ENCODE data around the gene AADAT. TPM values are rescaled to one million over a fixed set of nuclear protein-coding genes. Genes with fewer than 3 reads are reported as not detected.

The AADAT gene
- total and polyA plus RNA-seq, 2 of the 4 experiments (the other 2 are of a cell fraction), result 4.7 to 6.9 TPM

GRCh38 chr4:170110285-170110672 lies 20.5 kb upstream of the AADAT start:
- no peak for DNase-seq
- H4K91ac ChIP-seq (ENCODE audit: insufficient read depth, low read depth, low read length), result no peak overlapping the region
- no peak overlapping the region for H3K27ac ChIP-seq (ENCODE audit: insufficient read depth, low read length)
- H3K23ac ChIP-seq (ENCODE audit: low read depth, low read length), result no peak overlapping the region
- no peak overlapping the region for H2AK9ac ChIP-seq (replicated peaks; ENCODE audit: low read depth, low read length, poor library complexity)
- no peaks in the 10 kb centered on the region for H3K27me3 ChIP-seq (ENCODE audit: control insufficient read depth, insufficient read depth, low read length)
- no CpG with 5 or more reads among the region's 5 CpGs for WGBS, 2 experiments (ENCODE audit: extremely low coverage in 2 of 2, insufficient read length in 1 of 2)
- no peaks in the 10 kb centered on the region for H4K20me1 ChIP-seq (ENCODE audit: insufficient read depth, low read length)
- POLR2A ChIA-PET (ENCODE audit: unreplicated experiment), result no interaction called here
- no peak for ATAC-seq (ENCODE audit: low read depth)
- CTCF ChIA-PET, result no interaction called here
- H3K4me1 ChIP-seq (ENCODE audit: control insufficient read depth, insufficient read depth, low read length), result no peaks in the 10 kb centered on the region
- no peaks in the 10 kb centered on the region for H3K9me3 ChIP-seq (ENCODE audit: control insufficient read depth, insufficient read depth, low read length)
- H3K9ac ChIP-seq (ENCODE audit: low read depth, low read length), result no peak overlapping the region
- no peak overlapping the region for H3K4me3 ChIP-seq (ENCODE audit: insufficient read depth, low read depth, low read length)
- no peaks in the 10 kb centered on the region for H3K79me1 ChIP-seq (ENCODE audit: low read depth in 1 of 2, low read length in 2 of 2)
- dilution Hi-C loops (cut with HindIII; ENCODE audit: low sequenced_read_pairs, unreplicated experiment) (no loop called here), in situ Hi-C loops (cut with MboI; ENCODE audit: low sequenced_read_pairs) (no loop called here), intact Hi-C loops (cut with micrococcal nuclease) (no loop called here)
- no peak overlapping the region for H2BK20ac ChIP-seq (ENCODE audit: low read depth, low read length)
- H2BK5ac ChIP-seq (ENCODE audit: low read depth, low read length, poor library complexity, severe bottlenecking), result no peak overlapping the region
- H4K5ac ChIP-seq (ENCODE audit: low read depth, low read length), result no peak overlapping the region
- H2AK5ac ChIP-seq (ENCODE audit: low read depth, low read length), result no peak overlapping the region
- H2AFZ ChIP-seq (replicated peaks; ENCODE audit: low read length, poor library complexity), result no peak overlapping the region
- H3K18ac ChIP-seq (ENCODE audit: low read depth, low read length), result no peak overlapping the region
- no peaks in the 10 kb centered on the region for H3K9me1 ChIP-seq (ENCODE audit: insufficient read depth, low read length)
- no peaks in the 10 kb centered on the region for H3K36me3 ChIP-seq (ENCODE audit: control insufficient read depth, insufficient read depth, low read length)
- H2BK15ac ChIP-seq (ENCODE audit: low read depth, low read length), result no peak overlapping the region
- H3K4ac ChIP-seq (ENCODE audit: low read depth, low read length), result no peak overlapping the region
- H3K56ac ChIP-seq (ENCODE audit: extremely low read depth, insufficient read depth, low read length), result no peak overlapping the region
- no peak overlapping the region for H3K14ac ChIP-seq (replicated peaks; ENCODE audit: low read depth, low read length)
- BruUV-seq (replicated peaks), result no TSS peak
- no peak overlapping the region for H2BK120ac ChIP-seq (ENCODE audit: low read depth, low read length)
- H3K4me2 ChIP-seq (ENCODE audit: low read depth, low read length), result no peak overlapping the region
- H4K8ac ChIP-seq (ENCODE audit: low read depth in 2 of 2, low read length in 2 of 2), result no peak overlapping the region
- no peak for TF ChIP-seq CTCF (conservative IDR thresholded peaks at IDR 0.05; ENCODE audit: low read depth, low read length)
- no peak for TF ChIP-seq USF2 (IDR thresholded peaks at IDR 0.05; ENCODE audit: low read depth, low read length)
- TF ChIP-seq MXI1 (IDR thresholded peaks at IDR 0.05; ENCODE audit: borderline replicate concordance, low read depth, low read length), result no peak
- TF ChIP-seq RFX5 (IDR thresholded peaks at IDR 0.05; ENCODE audit: low read depth, low read length), result no peak
- no peak for TF ChIP-seq NFE2L2 (IDR thresholded peaks at IDR 0.05; ENCODE audit: low read depth, low read length)
- TF ChIP-seq MAFK (IDR thresholded peaks at IDR 0.05; ENCODE audit: low read depth, low read length), result no peak
- TF ChIP-seq SMC3 (IDR thresholded peaks at IDR 0.05; ENCODE audit: low read depth, low read length), result no peak
- TF ChIP-seq ELK1 (IDR thresholded peaks at IDR 0.05; ENCODE audit: borderline replicate concordance, low read depth, low read length), result no peak
- TF ChIP-seq RAD21 (IDR thresholded peaks at IDR 0.05; ENCODE audit: low read length), result no peak

Measured in IMR-90 (cell line).